ENCODE data around the gene HHAT. TPM values are rescaled to one million over a fixed set of nuclear protein-coding genes. Genes with fewer than 3 reads are reported as not detected.

HHAT gene
- total and polyA plus RNA-seq, 4 donors = 1.2 to 11.3 (median 3.8) TPM

DNA sequence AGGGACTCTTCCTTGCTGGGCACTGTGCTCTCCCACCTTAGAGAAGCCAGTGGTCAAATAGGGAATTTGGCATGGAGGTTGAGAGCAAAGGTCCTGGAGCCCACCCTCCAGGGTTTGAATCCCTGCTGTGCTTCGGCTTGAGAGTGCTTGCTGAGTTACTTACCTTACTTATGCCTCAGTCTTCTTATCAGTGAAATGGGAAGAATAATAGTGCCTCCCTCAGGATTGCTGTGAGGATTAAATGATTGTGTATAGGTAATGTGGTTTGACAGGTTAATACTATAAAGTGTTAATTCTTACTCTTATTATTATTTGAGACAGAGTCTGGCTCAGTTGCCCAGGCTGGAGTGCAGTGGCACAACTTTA, 79.2 kb downstream of the HHAT start:
- Histone ChIP-seq H3K4me1 (ENCODE audit: control insufficient read depth in 5 of 5, insufficient read depth in 5 of 5, low read length in 5 of 5) (no peaks in the 10 kb centered on the region), H3K27me3 (ENCODE audit: control insufficient read depth in 3 of 3, insufficient read depth in 3 of 3, low read length in 2 of 3) (no peaks in the 10 kb centered on the region), H3K4me3 (no peak overlapping the region), H3K9me3 (ENCODE audit: control insufficient read depth in 4 of 4, insufficient read depth in 3 of 4, low read length in 3 of 4) (no peaks in the 10 kb centered on the region), H3K36me3 (ENCODE audit: control insufficient read depth in 4 of 4, insufficient read depth in 4 of 4, low read length in 4 of 4) (no peaks in the 10 kb centered on the region), H3K9ac (ENCODE audit: insufficient read depth in 1 of 2, low read length in 2 of 2) (no peak overlapping the region), H3K27ac (ENCODE audit: low read depth in 1 of 2, low read length in 1 of 2) (no peak overlapping the region)
- TF ChIP-seq, protein P1, sequence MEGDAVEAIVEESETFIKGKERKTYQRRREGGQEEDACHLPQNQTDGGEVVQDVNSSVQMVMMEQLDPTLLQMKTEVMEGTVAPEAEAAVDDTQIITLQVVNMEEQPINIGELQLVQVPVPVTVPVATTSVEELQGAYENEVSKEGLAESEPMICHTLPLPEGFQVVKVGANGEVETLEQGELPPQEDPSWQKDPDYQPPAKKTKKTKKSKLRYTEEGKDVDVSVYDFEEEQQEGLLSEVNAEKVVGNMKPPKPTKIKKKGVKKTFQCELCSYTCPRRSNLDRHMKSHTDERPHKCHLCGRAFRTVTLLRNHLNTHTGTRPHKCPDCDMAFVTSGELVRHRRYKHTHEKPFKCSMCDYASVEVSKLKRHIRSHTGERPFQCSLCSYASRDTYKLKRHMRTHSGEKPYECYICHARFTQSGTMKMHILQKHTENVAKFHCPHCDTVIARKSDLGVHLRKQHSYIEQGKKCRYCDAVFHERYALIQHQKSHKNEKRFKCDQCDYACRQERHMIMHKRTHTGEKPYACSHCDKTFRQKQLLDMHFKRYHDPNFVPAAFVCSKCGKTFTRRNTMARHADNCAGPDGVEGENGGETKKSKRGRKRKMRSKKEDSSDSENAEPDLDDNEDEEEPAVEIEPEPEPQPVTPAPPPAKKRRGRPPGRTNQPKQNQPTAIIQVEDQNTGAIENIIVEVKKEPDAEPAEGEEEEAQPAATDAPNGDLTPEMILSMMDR (IDR thresholded peaks at IDR 0.05; ENCODE audit: control extremely low read depth, extremely low read depth) = no peak
- DNase-seq (no peak), ATAC-seq (ENCODE audit: insufficient read depth, low FRiP score) (no peak)
- WGBS, 2 donors = 88 to 98% methylated on average over 1 of the region's 1 CpG

DNA sequence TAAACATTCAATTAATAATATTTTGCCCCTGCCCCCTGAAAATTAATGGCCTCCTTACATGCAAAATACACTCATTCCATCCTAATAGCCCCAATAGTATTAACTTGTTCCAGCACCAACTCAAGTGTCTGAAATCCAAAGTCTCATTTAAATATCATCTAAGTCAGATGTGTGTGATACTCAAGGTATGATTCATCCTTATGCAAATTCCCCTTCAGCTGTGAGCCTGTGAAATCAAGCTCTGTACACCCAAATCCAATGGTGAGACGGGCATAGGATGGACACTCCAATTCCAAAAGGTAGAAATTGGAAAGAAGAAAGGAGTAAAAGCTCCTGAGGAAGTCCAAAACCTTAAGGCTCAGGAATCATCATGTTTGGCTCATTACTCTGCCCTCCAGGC, 83.5 kb downstream of the HHAT start:
- 95 to 100% methylated on average over 1 of the region's 1 CpG for WGBS, 2 donors
- DNase-seq (no peak), ATAC-seq (ENCODE audit: insufficient read depth, low FRiP score) (no peak)
- Histone ChIP-seq H3K27me3 (ENCODE audit: control insufficient read depth in 3 of 3, insufficient read depth in 3 of 3, low read length in 2 of 3) (no peaks in the 10 kb centered on the region), H3K4me1 (ENCODE audit: control insufficient read depth in 5 of 5, insufficient read depth in 5 of 5, low read length in 5 of 5) (no peaks in the 10 kb centered on the region), H3K27ac (ENCODE audit: low read depth in 1 of 2, low read length in 1 of 2) (no peak overlapping the region), H3K36me3 (ENCODE audit: control insufficient read depth in 4 of 4, insufficient read depth in 4 of 4, low read length in 4 of 4) (no peaks in the 10 kb centered on the region), H3K9ac (ENCODE audit: insufficient read depth in 1 of 2, low read length in 2 of 2) (no peak overlapping the region), H3K9me3 (ENCODE audit: control insufficient read depth in 4 of 4, insufficient read depth in 3 of 4, low read length in 3 of 4) (no peaks in the 10 kb centered on the region), H3K4me3 (no peak overlapping the region)
- TF ChIP-seq, protein P1 (IDR thresholded peaks at IDR 0.05; ENCODE audit: control extremely low read depth, extremely low read depth) = no peak

DNA sequence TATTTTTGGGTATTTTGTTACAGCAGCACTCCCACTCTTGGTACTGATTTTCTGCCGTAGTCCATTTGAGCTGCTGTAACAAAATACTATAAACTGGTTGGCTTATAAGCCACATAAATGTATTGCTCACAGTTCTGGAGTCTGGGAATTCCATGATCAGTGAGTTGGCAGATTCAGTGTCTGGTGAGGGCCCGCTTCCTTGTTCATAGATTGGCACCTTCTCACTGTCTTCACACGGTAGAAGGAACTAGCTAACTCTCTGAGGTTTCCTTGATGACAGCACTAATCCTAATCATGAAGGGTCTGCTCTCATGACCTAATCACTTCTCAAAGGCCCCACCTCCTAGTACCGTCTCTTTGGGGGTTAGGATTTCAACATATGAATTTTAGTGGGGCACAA, 85.2 kb downstream of the HHAT start:
- no peak for DNase-seq
- H3K27ac ChIP-seq (ENCODE audit: low read depth in 1 of 2, low read length in 1 of 2) = no peak overlapping the region
- TF ChIP-seq, protein P1 (IDR thresholded peaks at IDR 0.05; ENCODE audit: control extremely low read depth, extremely low read depth) = no peak
- H3K27me3 ChIP-seq (ENCODE audit: control insufficient read depth in 3 of 3, insufficient read depth in 3 of 3, low read length in 2 of 3) = no peaks in the 10 kb centered on the region
- no peak overlapping the region for H3K4me3 ChIP-seq
- H3K9me3 ChIP-seq (ENCODE audit: control insufficient read depth in 4 of 4, insufficient read depth in 3 of 4, low read length in 3 of 4) = no peaks in the 10 kb centered on the region
- WGBS, 2 donors = 62 to 82% methylated on average over 4 of the region's 4 CpGs
- no peaks in the 10 kb centered on the region for H3K36me3 ChIP-seq (ENCODE audit: control insufficient read depth in 4 of 4, insufficient read depth in 4 of 4, low read length in 4 of 4)
- H3K4me1 ChIP-seq (ENCODE audit: control insufficient read depth in 5 of 5, insufficient read depth in 5 of 5, low read length in 5 of 5) = no peaks in the 10 kb centered on the region
- H3K9ac ChIP-seq (ENCODE audit: insufficient read depth in 1 of 2, low read length in 2 of 2) = no peak overlapping the region
- ATAC-seq (ENCODE audit: insufficient read depth, low FRiP score) = no peak

DNA sequence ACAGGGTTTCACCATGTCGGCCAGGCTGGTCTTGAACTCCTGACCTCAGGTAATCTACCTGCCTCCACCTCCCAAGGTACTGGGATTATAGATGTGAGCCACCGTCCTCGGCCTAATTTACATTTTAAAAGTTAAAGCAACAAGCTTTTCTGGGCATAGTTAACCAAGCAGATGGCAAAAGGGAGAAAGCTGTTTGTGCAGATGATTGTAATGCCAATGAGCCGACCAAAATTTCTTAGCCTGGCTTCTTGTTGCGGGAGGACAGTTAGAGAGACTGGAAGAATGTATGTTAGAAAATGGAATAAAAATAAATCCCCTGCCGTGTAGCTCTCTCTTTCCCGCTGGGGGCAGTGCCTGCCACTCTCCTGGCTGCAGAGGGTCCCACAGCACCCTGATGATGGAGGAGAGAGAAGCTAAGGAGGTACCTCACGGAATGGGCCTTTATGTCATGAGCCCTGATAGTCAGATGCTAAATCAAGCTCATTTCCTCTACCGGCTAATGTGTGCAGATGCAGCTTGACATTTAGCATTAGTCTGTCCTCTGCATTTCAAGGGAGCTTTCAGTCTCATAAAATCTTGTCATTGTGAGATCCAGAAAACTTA, 87.2 kb downstream of the HHAT start:
- H3K9me3 ChIP-seq (ENCODE audit: control insufficient read depth in 4 of 4, insufficient read depth in 3 of 4, low read length in 3 of 4) = no peaks in the 10 kb centered on the region
- ATAC-seq (ENCODE audit: insufficient read depth, low FRiP score) (no peak), DNase-seq (no peak)
- H3K36me3 ChIP-seq (ENCODE audit: control insufficient read depth in 4 of 4, insufficient read depth in 4 of 4, low read length in 4 of 4) = no peaks in the 10 kb centered on the region
- H3K27ac ChIP-seq (ENCODE audit: low read depth in 1 of 2, low read length in 1 of 2) = no peak overlapping the region
- H3K9ac ChIP-seq (ENCODE audit: insufficient read depth in 1 of 2, low read length in 2 of 2) = no peak overlapping the region
- 77 to 82% methylated on average over 9 of the region's 9 CpGs for WGBS, 2 donors
- H3K4me3 ChIP-seq = no peak overlapping the region
- H3K4me1 ChIP-seq (ENCODE audit: control insufficient read depth in 5 of 5, insufficient read depth in 5 of 5, low read length in 5 of 5) = no peaks in the 10 kb centered on the region
- TF ChIP-seq, protein P1 (IDR thresholded peaks at IDR 0.05; ENCODE audit: control extremely low read depth, extremely low read depth) = no peak
- H3K27me3 ChIP-seq (ENCODE audit: control insufficient read depth in 3 of 3, insufficient read depth in 3 of 3, low read length in 2 of 3) = no peaks in the 10 kb centered on the region
